DMS 273 treated with DMSO at 0.1 percent for 48 hours (cell line): ENCODE results near the gene BTK.

ENCODE experiments used
- DNase-seq: peaks from one replicate; lab custom pipeline; 2025; lab: John Stamatoyannopoulos, UW

The BTK gene

GRCh38 chrX:101385795-101386541 lies at the start of gene BTK:
TSS of gene BTK (minus strand) at chrX:101386191. CDS start at chrX:101375284, 10,907 bp downstream.
- DNase-seq, result no peak

GRCh38 chrX:101430457-101431078 lies 44.6 kb upstream of the BTK start:
- no peak for DNase-seq

- DNase-seq, result no peak
These were observed 43.9 kb upstream of the BTK start for GRCh38 chrX:101429934-101430333.

GRCh38 chrX:101427954-101428353 lies 42.0 kb upstream of the BTK start:
- DNase-seq, result no peak

GRCh38 chrX:101419489-101419888 lies 33.5 kb upstream of the BTK start:
- no peak for DNase-seq

- DNase-seq, result no peak
These were observed 32.2 kb upstream of the BTK start for GRCh38 chrX:101417981-101418841.

- no peak for DNase-seq
These were observed 31.2 kb upstream of the BTK start for GRCh38 chrX:101417190-101417589.

- DNase-seq, result no peak
These were observed 30.7 kb upstream of the BTK start for GRCh38 chrX:101416691-101417090.

- DNase-seq, result no peak
These were observed 29.5 kb upstream of the BTK start for GRCh38 chrX:101415180-101416145.

- no peak for DNase-seq
These were observed 26.0 kb upstream of the BTK start for GRCh38 chrX:101411984-101412383.

GRCh38 chrX:101410461-101410860 lies 24.5 kb upstream of the BTK start:
- DNase-seq, result no peak

GRCh38 chrX:101409043-101409442 lies 23.1 kb upstream of the BTK start:
- no peak for DNase-seq

GRCh38 chrX:101408532-101408841 lies 22.5 kb upstream of the BTK start:
- no peak for DNase-seq

- DNase-seq, result peak; percentile 96
These were observed 21.9 kb upstream of the BTK start, which contains the start of the genes GLA and HNRNPH2 for GRCh38 chrX:101407748-101408531. TSS of gene GLA (minus strand) at chrX:101407925. CDS start at chrX:101407903, 22 bp downstream. TSS of gene HNRNPH2 (plus strand) at chrX:101408222. CDS start at chrX:101411989, 3,767 bp downstream.

GRCh38 chrX:101407167-101407747 lies 21.3 kb upstream of the BTK start:
- DNase-seq, result no peak

GRCh38 chrX:101399825-101400224 lies 13.8 kb upstream of the BTK start:
- DNase-seq, result no peak

- no peak for DNase-seq
These were observed 12.7 kb upstream of the BTK start for GRCh38 chrX:101398694-101399093.

- no peak for DNase-seq
These were observed 11.8 kb upstream of the BTK start for GRCh38 chrX:101397779-101398178.

- no peak for DNase-seq
These were observed 9.8 kb upstream of the BTK start for GRCh38 chrX:101395789-101396188.

GRCh38 chrX:101394372-101394771 lies 8.4 kb upstream of the BTK start:
- no peak for DNase-seq
